ENCODE data around the gene RHBDL1.
A peak's percentile ranks its signal among the peaks of the same experiment; 100 is the strongest.

Gene RHBDL1

GRCh38 chr16:637081-638018, 38.1 kb upstream of the RHBDL1 start:
- DNase-seq = peak; percentile 88

DNA sequence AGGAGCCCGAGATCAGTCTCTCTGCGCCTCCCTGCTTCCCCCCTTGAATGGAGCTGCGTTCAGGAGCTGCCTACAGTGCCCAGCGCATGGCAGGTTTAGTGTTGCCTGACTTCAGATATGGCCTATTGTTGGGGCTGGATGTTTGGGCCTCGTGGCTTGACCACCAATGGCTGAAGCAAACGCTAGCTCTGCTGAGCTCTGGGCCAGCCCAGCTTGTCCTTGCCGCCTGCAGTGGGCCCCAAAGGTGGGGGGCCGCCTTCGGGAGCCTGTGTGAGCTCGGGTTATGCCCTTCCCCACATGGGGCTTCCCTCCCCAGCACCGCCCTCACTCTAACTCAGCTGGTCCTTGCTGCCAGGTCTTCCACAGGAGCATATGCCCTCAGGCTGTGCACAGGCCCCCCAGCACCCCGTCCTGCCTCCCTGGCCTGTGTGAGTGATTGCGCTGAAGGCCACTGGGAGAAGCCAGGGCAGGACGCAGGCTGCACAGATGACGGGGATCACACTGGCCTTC, 37.4 kb upstream of the RHBDL1 start:
- DNase-seq = no peak

- DNase-seq = no peak
Observed at GRCh38 chr16:638836-639235, 36.6 kb upstream of the RHBDL1 start.

DNA sequence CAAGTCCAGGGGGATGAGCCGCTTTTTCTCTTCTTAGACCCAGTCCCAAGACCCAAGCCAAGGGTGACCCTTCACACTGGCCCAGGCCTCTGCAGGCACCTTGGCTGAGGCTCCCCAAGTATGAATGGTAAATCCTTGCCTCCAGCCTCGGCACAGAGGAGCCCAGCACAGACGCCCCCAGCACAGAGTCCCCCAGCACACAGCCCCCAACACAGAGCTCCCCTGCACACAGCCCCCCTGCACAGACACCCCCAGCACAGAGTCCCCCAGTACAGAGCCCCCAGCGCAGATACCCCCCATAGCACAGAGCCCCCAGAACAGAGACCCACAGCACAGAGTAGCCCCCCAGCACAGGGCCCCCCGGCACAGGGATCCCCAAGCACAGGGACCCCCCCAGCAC, 34.9 kb upstream of the RHBDL1 start:
- DNase-seq = no peak

- DNase-seq = peak; percentile 72
Observed at GRCh38 chr16:641326-642188, 33.9 kb upstream of the RHBDL1 start, which contains the start of gene MCRIP2. Gene MCRIP2, plus strand, starts transcription at chr16:641828. Its CDS starts 164 bp downstream, at chr16:641992.

DNA sequence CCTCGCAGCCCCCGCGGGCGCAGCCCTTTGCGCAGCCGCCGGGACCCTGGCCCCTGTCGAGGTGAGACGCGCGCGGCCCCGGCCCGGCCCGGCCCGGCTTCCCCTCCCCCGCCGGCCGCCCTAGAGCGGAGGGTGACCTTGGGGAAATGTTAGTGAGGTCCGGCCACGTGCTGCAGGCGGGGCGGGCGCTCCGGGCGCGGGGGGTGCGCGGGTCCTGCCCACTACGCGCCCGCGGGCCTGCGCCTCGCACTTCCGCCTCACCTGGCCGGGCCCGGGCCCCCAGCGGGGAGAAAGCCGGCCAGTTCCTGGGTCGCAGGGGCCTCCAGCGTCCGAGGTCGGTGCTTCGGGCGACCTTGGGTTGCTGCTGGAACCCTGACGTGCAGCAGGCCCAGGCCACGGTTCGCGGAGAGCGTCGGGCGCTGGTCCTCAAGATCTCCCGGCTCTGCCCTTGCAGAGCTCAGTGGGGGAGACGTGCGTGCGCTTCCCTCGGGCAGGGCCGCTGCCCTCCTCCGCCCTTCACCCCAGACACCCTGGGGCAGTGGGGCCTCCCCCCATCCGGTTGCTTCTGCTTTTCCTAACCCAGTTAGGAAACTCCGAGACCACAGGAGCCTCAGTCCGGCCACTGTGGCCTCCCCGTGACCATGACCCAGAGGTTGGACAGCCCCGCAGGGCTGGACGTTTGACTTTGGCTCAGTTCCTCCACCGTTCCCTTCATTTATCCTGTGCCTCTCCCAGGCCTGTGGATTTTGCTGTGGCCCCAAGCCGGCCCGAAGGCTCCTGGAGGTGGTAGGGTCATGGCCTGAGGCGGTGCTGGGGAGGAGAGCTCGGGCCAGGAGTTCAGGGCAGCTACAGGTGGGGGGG, 33.1 kb upstream of the RHBDL1 start:
- peak; percentile 25 for DNase-seq

DNA sequence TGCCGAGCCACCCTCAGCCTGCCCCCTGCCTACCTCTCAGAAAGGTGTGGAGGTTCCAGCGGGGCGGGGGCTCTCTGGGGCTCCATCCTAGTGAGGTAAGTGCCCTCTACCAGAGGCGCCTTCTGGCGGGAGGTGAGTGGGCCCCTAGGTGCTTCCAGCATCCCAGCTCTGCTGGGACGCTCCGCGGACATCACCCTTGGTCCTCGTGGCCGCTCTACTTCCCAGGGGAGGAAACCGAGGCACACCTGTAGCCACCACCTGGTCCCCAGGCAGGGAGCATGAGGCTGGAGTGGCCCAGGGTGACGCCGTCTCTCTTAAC, 32.5 kb upstream of the RHBDL1 start:
- no peak for DNase-seq

DNA sequence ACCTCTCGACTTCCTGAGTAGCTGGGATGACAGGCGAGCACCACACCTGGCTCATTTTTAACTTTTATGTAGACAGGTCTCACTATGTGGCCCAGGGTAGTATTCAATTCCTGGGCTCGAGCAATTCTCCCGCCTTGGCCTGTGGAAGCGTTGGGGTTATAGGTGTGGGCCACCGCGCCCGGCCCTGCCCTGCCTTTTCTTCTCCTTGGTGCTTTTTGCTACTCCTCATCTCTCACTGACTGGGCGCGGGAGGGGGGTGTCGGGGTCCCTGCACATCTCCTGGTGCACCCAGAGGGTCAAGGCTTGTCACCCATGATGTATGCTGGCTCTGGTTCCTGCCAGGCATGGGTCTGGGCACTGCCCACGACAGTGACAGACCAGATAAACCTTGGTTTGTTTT, 30.9 kb upstream of the RHBDL1 start:
- no peak for DNase-seq

DNA sequence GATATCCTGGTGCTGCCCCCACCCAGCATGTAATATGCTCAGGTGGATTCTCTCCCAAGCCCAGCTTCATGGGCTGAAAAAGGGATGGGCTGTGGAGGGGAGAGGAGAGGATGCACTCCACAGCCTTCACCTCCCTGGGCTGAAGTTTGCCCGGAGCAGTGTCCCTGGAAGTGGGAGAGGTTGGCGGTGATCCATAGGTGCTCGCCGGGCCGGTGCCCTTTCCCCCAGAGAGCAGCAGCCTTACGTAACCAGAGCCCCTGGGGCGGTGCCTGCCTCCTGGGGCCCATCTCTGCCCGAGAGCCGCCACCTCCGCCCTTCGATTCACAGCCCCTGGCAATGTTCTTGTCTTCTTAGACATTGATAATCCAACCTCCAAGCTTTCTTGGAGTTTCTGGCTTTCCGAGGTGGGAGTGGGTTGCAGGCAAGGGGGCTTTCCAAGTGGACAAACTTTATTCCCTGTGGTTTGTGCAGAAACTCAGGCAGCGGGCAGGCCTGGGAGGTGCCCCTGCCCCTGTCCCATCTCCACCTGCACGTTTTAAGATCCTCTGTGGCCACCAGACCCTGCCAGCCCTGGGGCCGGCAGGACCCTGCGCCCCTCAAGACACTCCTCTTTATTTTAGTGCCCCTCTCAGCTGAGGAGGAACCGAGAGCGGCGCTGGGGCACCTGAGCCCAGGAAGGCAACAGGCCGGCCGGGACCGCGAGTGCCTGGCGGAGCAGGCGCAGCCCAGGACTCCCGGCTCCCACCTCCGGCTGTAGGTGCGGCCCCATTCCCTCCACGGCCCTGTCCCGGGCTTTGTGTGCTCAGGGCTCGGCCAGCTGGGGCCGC, 29.4 kb upstream of the RHBDL1 start:
- DNase-seq = no peak

GRCh38 chr16:646679-647172, 28.7 kb upstream of the RHBDL1 start:
- DNase-seq = no peak

- no peak for DNase-seq
Observed at GRCh38 chr16:647173-647902, 28.1 kb upstream of the RHBDL1 start.

GRCh38 chr16:648071-648780, 27.2 kb upstream of the RHBDL1 start:
- peak; percentile 48 for DNase-seq

- DNase-seq = peak; percentile 93
Observed at GRCh38 chr16:648781-649589, 26.5 kb upstream of the RHBDL1 start, which contains the start of gene WDR90. Gene WDR90, plus strand, starts transcription at chr16:649365. Its CDS starts 52 bp downstream, at chr16:649417.

DNA sequence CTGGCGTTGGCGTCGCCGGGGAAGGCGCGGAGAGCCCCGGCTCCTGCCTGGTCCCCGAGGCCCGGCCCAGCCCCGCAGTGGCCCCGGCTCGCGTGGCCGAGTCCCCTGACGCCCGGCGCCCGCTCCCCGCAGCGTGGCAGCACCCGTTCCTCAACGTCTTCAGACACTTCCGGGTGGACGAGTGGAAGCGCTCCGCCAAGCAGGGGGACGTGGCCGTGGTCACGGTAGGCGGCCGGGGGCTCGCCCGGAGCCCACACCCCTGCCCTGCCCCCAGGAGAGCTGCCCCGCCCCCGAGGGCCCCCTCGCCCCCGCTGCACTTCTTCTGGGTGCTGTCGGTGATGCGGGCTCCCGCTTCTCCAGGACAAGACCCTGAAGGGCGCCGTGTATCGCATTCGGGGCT, 25.8 kb upstream of the RHBDL1 start:
- no peak for DNase-seq

GRCh38 chr16:651844-652243, 23.6 kb upstream of the RHBDL1 start:
- DNase-seq = no peak

DNA sequence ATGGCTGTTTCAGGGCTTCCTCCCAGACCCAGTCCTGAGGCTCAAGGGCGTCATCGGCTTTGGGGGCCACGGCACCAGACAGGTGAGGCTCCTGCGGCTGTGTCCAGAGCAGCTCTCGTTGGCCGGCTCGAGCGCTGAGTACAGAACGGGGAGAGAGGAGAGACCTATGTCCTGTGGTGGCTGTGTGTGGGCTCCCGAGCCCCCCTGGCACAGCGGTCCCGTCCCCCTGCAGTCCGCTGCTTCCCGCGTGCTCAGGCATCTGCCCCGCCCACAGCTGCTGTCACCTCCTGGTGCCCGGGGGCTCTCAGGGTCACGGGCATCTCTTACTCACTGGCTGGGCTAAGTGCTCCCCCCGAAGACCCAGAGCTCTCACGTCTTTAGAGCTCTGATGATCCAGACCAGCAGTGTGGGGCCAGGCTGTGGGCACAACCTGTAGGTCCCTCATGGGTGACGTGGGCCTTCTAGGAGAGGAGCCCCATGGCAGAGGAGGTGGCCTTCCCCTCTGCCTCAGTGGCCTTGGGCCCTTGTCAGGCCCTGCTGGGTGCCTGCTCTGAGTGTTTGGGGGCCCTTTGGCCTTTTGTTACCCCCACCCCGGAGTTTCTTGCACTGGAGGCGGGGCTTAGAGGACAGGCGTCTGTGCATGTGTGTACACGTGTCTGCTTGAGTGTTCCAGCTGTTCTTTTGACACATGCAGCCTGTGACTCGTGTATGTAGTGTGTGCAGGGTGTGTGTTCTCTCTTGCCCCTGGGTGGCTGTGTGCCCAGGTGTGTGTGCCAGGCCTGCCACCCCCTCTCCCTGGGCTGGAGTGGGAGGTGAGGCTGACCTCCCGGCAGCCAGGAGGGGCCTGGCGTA, 22.8 kb upstream of the RHBDL1 start:
- no peak for DNase-seq

DNA sequence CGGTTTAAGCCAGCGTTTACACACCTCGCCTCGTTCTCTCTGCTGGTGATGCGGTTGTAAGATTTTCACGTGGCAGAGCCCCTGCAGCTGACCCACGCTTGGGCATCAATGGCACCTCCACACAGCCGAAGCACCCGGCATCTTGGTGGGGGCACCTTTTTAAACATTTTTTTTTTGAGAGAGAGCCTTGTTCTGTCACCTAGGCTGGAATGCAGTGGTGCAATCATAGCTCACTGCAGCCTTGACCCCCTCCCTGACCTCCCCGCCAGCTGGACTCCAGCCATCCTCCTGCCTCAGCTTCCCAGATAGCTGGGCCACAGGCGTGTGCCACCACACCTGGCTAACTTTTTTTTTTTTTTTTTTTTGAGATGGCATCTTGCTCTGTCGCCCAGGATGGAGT, 21.4 kb upstream of the RHBDL1 start:
- DNase-seq = no peak

DNA sequence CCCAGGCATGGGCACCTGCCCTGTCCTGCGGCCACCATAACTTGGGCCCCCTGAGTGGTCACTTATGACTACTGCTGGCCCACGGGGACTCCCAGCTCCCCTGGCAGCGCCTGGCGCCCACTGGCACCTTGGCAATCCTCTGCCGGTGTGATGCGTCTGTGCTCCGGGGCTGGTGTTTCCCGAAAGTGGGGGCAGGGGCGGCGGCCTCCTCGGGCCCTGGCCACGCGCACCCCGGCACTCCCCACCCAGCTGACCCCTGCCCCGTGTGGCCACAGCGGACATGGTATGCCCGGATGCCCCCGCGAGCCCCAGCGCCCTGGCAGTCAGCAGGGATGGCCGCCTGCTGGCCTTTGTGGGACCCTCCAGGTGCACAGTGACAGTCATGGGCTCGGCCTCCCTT, 18.0 kb upstream of the RHBDL1 start:
- no peak for DNase-seq
